ENCODE results near the gene TASP1.
"Not testable (repeated sequence)": the region's sequence is repeated elsewhere in the genome, so short reads cannot be mapped to it uniquely, and the experiment has no call there.

The TASP1 gene

DNA sequence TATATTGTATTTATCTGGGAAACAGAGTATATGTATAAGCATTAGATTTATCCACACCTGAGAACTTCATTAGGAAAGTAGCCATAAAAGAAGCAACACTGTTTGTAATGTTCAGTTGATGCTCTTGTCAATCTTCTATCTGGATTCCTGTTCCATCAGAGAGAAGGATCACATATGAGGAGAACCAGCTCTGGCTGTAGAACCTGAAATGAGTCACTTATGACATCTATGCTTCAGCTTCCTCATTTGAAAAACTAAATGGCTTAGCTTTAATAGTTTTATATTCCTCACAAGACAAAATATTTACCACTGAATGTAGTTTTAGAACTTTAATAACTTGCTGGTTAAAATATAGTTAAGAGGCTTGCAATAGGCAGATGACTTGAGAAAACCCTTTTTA, 144.7 kb downstream of the TASP1 start:
- no peak for DNase-seq (ENCODE audit: low read depth in 2 of 2)

DNA sequence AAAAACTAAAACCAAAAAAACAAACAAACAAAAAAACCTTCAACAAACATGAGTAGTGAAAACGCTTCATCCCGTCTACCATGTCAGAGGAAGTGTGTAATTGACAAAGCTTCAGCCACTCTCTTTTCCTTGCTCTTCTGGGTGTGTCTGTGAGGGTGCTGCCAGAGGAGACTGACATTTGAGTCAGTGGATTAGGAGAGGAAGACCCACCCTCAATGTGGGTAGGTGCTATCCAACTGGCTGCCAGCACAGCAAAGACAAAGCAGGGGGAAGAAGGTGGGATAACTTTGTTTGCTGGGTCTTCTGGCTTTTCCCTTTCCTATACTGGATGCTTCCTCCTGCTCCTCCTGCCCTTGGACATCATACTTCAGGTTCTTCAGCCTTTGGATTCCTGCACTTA, 145.6 kb downstream of the TASP1 start:
- no peak for DNase-seq (ENCODE audit: low read depth in 2 of 2)

DNA sequence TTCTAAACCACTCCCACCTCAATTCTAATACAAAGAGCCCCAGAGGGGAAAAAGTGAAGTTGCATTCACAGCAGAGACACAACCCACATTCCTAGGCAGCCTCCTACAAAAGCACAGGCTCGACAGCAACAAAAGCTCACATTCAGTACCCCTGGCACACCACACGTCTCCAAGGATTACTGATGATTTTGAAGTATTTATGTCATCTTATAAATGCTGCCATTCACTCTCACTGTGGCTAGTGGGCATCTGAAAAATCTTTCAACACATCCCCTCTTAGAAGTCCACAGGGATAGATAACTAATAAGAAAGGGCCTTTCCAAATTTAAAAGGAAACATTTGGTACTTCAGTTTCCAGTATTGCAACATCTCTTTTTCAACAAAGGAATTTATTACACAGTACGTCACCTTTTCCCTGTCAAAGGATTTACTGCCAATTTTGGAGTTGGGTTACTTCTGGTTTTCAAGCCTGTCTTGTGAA, 146.7 kb downstream of the TASP1 start:
- no peak for DNase-seq (ENCODE audit: low read depth in 2 of 2)

DNA sequence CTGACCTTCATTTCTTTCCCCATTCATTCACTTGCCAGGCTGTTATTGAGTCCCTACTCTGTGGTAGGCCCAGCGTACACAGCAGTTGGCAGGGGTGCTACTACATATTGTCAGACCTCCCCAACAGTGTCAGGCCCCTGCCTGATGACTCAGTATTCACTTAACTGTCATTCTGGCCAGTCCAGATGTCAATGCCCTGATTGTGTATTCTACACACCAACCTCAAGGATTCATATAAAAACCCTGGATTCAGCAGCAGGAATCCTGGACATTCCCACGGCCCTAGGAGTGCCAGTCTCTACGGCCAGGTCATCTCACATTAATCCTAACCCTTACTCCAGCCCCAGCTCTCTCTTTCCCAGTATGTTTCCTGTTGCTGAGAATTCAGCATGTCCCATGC, 151.5 kb downstream of the TASP1 start:
- DNase-seq (ENCODE audit: low read depth in 2 of 2) = no peak

DNA sequence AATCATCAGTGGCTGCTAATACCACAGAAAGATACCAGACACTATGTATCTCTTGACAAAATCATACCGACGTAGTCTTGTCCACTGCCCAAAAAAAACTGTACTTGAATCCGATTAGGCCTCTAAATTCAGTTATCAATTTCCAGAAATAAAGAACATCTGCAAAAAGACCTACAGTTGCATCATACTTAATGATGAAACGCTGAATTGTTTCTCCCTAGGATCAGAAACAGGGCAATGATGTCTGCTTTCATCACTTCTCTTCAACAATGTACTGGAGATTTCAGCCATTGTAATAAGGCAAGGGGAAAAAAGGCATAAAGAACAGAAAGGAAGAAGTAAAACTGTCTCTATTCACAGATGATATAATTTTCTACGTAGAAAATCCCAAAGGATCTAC, 152.0 kb downstream of the TASP1 start:
- DNase-seq (ENCODE audit: low read depth in 2 of 2) = no peak

DNA sequence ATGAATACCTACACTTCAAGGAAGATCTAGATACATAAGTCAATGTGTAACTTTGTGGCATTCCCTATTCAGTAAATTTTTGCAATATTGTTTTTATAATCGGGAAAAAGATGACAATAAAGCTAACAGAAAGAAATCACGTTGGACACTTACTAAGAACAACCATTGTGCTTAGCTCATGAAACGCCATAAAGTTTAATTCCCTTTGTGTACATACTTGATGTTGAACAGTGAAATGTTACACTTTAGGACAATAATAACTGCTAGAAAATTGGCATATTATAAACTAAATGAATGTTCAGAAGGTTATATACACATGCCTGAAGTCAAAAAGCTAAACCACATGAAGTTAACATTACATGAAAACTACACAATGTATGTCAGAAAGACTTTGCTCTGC, 153.2 kb downstream of the TASP1 start:
- no peak for DNase-seq (ENCODE audit: low read depth in 2 of 2)

DNA sequence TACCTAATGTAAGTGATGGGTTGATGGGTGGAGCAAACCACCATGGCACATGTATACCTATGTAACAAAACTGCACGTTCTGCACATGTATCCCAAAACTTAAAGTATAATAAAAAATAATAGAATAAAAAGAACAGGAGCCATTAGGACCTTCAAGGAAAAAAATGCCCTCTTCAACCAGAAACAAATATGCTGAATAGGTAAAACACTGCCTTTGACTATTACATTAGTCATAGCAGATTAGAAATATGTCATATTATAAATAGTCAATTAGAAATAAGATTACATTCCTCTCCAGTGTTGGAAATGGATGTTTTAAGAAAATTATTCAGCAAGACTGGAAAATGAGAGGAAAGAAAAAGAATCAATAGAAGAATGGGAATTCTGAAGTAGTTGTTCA, 153.7 kb downstream of the TASP1 start:
- not testable (repeated sequence) for DNase-seq (ENCODE audit: low read depth in 2 of 2)

DNA sequence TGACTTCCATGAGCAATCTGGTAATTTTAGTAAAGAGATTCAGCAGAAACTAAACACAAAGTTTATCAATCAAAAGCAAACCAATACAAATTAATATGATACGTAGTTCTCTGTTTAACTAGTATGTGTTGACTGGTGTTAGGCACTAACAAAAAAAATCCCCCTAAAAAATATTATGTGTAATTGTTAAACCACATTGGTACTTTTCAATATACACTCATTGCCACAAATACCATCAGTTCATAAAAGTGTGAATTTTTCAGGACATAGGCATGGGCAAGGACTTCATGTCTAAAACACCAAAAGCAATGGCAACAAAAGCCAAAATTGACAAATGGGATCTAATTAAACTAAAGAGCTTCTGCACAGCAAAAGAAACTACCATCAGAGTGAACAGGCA, 155.3 kb downstream of the TASP1 start:
- not testable (repeated sequence) for DNase-seq (ENCODE audit: low read depth in 2 of 2)

DNA sequence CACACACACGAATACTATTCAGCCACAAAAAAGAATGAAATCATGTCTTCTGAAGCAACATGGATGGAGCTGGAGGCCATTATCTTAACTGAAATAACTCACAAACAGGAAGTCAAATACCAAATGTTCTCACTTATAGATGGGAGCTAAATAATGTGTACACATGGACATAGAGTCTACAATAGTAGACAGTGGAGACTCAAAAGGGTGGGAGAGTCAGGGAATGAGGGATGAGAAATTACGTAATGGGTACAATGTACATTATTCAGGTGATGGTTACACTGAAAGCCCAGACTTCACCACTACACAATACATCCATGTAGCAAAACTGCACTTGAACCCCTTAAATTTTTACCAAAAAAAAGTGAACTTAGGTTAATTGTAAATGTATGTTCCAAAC, 160.4 kb downstream of the TASP1 start:
- no peak for DNase-seq (ENCODE audit: low read depth in 2 of 2)

DNA sequence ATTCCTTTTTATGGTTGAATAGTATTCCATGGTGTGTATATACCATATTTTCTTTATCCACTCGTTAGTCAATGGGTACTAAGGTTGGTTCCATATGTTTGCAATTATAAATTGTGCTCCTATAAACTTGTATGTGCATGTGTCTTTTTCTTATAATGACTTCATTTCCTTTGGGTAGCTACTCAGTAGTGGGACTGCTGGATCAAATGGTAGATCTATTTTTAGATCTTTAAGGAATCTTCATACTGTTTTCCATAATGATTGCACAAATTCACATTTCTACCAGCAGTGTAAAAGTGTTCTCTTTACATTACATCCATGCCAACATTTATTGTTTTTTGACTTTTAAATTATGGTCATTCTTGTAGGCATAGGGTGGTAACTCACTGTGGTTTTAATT, 164.3 kb downstream of the TASP1 start:
- DNase-seq (ENCODE audit: low read depth in 2 of 2) = no peak

DNA sequence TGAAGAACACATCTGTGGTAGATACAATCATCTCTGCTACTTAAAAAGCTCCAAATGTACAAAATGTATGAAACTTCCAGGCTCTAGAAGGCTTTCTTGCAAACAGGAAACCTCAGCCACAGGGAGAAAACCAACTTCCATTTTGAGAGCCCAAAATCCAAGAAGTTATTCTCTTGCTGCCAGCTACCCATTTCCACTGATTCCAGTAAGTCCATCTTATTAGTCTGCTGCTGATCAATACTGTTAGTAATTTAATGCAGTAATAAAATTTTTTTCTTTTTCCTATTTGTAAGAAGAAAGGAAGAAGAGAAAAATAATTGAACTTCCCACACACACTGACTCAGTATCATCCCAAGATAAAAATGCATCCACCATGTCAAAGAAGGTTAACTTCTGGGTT, 169.5 kb downstream of the TASP1 start:
- no peak for DNase-seq (ENCODE audit: low read depth in 2 of 2)

DNA sequence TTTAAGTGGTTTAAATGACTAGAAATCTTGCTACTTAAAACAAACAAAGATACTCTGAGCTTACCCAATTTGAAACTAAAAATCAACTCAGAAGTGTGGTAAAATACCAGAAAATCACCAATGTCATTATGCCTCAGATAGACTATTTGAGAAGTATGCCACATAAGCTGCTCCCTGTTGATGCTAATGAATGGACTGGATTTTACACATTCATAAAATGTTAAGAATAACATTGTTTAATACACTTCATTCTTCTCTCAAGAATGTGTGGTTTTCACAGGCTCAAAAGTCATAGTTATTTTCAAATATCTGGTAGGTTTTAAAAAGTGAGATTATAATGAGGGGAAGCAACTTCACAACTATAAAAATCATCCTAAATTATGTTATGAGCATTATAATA, 170.6 kb downstream of the TASP1 start:
- DNase-seq (ENCODE audit: low read depth in 2 of 2) = no peak

DNA sequence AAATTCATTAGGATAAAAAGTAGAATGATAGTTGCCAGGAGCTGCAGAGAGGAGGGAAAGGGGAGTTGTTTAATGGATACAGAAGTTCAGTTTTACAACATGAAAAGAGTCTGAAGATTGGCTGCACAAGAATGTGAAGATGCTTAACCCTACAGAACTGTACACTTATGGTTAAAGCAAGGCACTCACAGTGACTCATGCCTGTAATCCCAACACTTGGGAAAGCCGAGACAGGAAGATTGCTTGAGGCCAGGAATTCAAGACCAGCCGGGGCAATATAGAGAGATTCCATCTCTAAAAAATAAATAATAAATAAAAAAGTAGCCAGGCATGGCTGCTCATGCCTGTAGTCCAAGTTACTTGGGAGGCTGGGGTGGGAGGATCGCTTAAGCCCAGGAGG, 174.0 kb downstream of the TASP1 start:
- no peak for DNase-seq (ENCODE audit: low read depth in 2 of 2)

DNA sequence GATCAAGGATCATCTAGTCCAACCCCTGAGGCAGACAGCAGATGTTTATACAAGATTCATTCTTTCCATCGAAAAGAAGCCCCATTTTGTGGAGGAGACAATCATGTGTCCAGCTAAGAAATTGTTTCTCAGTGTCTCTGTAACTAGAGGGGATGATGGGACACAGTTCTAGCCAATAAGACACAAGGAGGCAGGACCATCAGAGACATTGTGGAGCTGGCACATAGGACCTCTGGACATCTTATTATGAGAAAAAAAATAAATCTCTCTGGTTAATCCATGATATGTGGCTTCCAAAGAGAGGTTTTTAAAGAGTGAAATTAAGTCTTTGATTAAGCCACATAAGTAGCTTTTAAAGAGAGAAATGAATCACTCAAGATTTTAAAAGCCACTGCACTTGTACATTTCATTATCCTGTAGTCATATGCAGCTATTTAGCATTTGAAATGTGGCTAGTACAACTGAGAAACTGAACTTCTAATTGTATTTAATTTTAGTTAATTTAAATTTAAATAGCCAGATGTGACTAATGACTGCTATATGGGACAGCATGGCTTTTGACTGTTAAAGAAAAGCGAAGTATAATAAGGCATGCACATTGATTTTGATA, 176.8 kb downstream of the TASP1 start:
- DNase-seq (ENCODE audit: low read depth in 2 of 2) = no peak

DNA sequence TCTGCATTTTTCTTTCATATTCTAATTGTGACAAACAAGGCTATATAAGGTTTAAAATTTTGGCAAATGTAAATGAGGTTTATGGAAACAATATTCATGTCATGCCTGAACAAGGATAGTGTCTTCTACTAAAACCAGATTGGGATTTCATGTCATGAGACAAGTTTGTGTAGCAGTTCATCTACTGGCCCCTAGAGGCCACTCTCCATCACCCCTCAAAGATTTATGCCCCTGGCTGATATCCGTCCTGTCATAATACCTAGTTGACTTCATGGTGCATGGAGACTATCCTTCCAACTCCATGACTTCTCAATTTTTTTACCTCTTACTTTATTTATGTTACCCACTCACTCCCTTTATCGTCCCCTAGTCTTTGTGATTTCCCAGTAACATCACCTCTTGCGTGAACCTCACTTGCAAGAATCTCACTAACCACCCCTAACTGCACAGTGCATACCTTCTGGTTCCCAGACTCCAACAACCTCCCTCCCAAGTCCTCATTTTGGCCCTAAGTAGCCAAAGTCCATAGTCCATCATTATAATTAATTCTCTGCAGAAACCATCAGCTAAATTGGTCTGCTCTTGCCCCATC, 179.8 kb downstream of the TASP1 start:
- no peak for DNase-seq (ENCODE audit: low read depth in 2 of 2)

DNA sequence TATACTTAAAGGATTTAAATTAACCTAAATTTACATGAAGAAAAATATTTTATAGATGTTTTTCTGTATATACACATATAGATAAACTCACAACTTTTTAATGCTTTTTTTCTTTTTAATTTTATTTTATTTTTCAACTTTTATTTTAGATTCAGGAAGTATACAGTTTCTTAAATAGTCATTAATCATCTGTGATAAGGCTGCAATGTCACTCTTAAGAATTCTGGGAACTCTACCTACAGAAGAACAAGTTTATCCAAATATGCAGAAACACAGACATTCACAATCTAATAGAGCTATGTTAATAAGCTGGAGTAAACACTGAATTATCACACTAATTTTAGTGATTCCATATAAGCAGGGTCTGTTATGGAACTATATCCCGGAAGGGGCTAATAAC, 181.2 kb downstream of the TASP1 start:
- no peak for DNase-seq (ENCODE audit: low read depth in 2 of 2)

DNA sequence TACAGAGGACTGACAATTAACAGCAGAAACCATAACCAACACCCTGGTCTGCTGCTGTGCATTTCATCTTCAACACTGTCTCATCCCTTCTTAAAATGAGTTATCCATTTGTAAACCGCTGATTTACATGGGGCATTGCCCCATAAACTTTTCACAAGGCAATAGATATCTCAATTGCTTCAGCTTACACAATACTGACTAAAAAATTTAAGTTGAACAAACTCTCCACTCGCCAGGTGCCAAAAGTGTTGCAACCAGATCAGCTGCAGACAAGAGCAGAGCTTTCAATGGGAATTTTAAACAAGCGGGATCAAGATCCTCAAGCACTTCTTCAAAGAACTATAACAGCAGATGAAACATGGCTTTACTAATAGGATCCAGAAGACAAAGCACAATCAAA, 183.0 kb downstream of the TASP1 start:
- no peak for DNase-seq (ENCODE audit: low read depth in 2 of 2)

DNA sequence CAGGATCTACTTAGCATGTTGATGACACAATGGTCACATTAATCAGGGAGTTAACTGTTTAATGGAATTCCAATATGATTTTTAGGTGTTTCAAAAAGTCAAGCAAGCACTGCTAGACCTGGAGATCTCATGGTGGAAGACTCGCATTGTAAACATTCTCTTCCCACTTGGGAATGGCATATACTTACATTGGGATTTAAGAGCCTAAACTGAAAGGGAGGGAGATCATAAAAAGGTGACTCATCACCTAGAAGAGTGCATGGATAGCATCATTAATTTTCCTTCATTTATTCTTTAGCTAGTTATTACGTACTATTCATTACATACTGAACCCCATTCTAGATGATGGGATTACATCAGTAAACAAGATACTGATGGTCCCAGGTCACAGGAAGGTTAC, 185.4 kb downstream of the TASP1 start:
- DNase-seq (ENCODE audit: low read depth in 2 of 2) = no peak

DNA sequence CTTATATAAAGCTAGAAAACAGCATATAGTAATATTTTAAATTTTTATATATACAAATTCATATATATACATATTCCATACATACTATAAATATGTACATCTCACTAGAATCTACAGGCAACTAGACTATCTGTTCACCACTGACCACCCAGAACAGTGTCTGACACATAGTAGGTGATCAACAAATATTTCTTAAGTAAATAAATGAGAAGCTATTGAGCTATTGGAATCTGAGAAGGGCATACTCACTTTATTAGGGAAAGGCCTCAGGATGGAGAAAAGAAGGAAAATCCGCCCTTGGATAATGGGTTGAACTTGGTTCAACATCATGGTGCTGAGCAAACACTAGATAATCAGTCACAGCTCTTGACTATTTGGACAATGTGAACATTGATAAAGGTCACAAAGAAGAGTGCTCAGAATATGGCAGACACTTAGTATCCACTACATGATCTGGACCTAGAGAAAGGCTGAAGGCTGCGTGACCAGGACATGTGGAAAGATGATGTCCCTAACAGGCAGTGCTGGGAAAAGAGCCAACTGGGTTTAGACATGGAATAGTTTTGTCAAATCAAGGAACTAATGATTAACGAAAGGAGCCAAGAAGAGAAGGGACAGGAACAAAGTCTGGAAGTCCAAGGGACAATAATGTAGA, 186.1 kb downstream of the TASP1 start:
- no peak for DNase-seq (ENCODE audit: low read depth in 2 of 2)

DNA sequence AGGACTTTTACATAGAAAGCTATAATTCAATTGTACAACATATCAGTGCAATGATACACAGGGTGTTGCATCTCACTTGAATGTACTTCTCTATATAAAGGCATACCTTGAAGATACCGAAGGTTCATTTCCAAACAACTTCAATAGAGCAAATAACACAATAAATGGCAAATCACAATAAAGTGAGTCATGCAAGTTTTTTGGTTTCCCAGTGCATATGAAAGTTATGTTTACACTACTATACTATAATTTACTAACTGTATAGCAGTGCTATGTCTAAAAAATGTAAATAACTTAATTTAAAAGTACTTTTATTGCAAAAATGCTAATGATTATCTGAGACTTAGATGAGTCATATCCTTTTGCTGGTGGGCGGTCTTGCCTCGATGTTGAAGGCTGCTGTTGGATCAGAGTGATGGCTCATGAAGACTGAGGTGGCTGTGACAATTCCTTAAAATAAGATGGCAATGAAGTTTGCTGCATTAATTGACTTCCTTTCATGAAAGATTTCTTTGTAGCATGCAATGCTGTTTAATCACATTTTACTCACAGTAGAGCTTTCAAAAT, 188.8 kb downstream of the TASP1 start:
- DNase-seq (ENCODE audit: low read depth in 2 of 2) = no peak

DNA sequence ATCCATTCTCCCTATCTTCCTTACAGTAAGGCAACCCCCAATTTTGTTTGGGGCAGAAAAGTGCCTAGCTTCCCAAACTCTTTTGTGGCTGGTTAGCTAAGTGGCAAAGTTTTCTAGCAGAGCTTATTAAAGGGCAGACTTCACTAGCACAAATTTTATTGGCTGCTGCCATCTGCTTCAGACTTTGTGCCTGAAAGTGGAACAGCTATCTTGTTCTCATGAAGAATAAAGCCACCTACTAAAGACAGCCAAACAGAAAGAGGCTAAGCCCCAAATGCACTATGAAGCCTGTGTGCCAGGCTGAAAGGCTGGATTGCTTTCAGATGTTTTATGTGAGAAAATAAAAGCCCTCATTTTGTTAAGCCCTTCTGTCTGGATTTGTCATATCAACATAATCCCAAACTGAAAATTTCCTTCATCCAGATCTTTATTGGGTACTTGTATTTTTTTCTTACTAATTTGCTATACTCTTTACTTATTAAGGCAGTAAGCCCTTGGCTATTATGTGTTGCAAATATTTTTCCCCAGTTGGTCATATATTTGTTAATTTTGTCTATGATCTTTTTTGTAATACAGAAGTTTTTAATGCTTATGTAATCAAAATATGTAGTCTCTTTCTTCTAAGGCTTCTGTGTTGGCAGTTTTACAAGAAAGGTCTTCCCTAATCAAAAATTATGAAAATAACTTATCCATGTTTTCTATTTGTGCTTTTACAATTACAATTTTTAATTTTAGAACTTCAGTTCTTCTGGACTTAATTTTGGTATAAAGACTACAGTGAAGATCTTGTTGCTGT, 191.1 kb downstream of the TASP1 start:
- DNase-seq (ENCODE audit: low read depth in 2 of 2) = no peak

DNA sequence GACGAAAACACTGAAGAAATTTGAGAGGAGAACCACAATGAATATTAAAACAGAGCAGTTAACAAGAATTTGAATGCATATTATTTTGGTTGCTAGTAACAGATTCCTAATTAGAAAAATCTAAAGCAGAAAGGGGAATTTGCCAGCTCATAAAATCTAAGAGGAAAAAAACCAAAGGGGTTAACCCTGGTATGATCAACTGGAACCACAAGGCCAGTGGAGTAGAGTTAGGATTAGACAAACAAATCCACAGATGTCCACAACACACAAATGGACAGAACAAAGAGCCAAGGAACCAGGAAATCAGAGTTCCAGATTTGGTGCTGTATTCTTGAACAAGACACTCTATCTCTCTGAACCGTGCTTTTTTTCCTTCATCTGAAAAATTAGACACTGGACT, 195.0 kb downstream of the TASP1 start:
- DNase-seq (ENCODE audit: low read depth in 2 of 2) = no peak

Measured in stimulated activated CD8-positive, alpha-beta memory T cell treated with anti-CD3 and anti-CD28 coated beads, Interleukin-15, amount 100 ng/mL, for 48 hours (primary cell).